HG02884 (cell line): ENCODE data around the gene INSR.
"Not testable (repeated sequence)": the region's sequence is repeated elsewhere in the genome, so short reads cannot be mapped to it uniquely, and the experiment has no call there.

Source experiments
- ATAC-seq: cut with Tn5 transposase; IDR thresholded peaks from one replicate; pipeline ENCODE4 v1.9.1; 2021; ENCODE audit warnings: mild to moderate bottlenecking, moderate library complexity; ENCODE audit not compliant: unreplicated experiment

The INSR gene

GRCh38 chr19:7149956-7150705 is 144.1 kb downstream of the INSR start:
- ATAC-seq: no peak

- not testable (repeated sequence) for ATAC-seq
Measured at GRCh38 chr19:7147119-7147675, 147.0 kb downstream of the INSR start.

GRCh38 chr19:7146086-7146485 is 148.1 kb downstream of the INSR start:
- ATAC-seq: not testable (repeated sequence)

- no peak for ATAC-seq
Measured at GRCh38 chr19:7145494-7145893, 148.7 kb downstream of the INSR start.

- no peak for ATAC-seq
Measured at GRCh38 chr19:7142771-7143170, 151.4 kb downstream of the INSR start.

GRCh38 chr19:7140137-7140536 is 154.1 kb downstream of the INSR start:
- ATAC-seq: no peak

GRCh38 chr19:7139095-7139494 is 155.1 kb downstream of the INSR start:
- ATAC-seq: no peak

GRCh38 chr19:7138402-7138801 is 155.8 kb downstream of the INSR start:
- ATAC-seq: no peak

GRCh38 chr19:7137120-7137519 is 157.1 kb downstream of the INSR start:
- ATAC-seq: no peak

- ATAC-seq: no peak
Measured at GRCh38 chr19:7132054-7132453, 162.2 kb downstream of the INSR start.

GRCh38 chr19:7130043-7130442 is 164.2 kb downstream of the INSR start:
- ATAC-seq: no peak

- no peak for ATAC-seq
Measured at GRCh38 chr19:7126132-7126531, 168.1 kb downstream of the INSR start.

GRCh38 chr19:7125221-7125620 is 169.0 kb downstream of the INSR start:
- ATAC-seq: no peak

- no peak for ATAC-seq
Measured at GRCh38 chr19:7124782-7125181, 169.4 kb downstream of the INSR start.

GRCh38 chr19:7122701-7123100 is 171.5 kb downstream of the INSR start:
- no peak for ATAC-seq

- no peak for ATAC-seq
Measured at GRCh38 chr19:7120499-7120898, 173.7 kb downstream of the INSR start.

GRCh38 chr19:7119582-7119981 is 174.6 kb downstream of the INSR start:
- no peak for ATAC-seq

- no peak for ATAC-seq
Measured at GRCh38 chr19:7117248-7117647, 177.0 kb downstream of the INSR start.

- ATAC-seq: no peak
Measured at GRCh38 chr19:7115721-7116120, 178.5 kb downstream of the INSR start.

GRCh38 chr19:7113233-7113632 is 181.0 kb downstream of the INSR start:
- no peak for ATAC-seq

- no peak for ATAC-seq
Measured at GRCh38 chr19:7112675-7113074, 181.5 kb downstream of the INSR start.

GRCh38 chr19:7109678-7110289 is 184.4 kb downstream of the INSR start:
- no peak for ATAC-seq
